AG04450 (cell line): Measurements from ENCODE around the gene SATB1. TPM values are rescaled to one million over a fixed set of nuclear protein-coding genes. Genes with fewer than 3 reads are reported as not detected.
"Not testable (repeated sequence)": the region's sequence is repeated elsewhere in the genome, so short reads cannot be mapped to it uniquely, and the experiment has no call there.

ENCODE experiments used
- CTCF ChIA-PET: fragments of 300-600, 350-600 bp; formaldehyde crosslinking; extraction: SDS; loops from one replicate; lab custom pipeline; 2022; ENCODE audit warnings: antibody characterized with exemption, inconsistent platforms; lab: Charles Lee
- POLR2A ChIA-PET: fragments of 350-600 bp; formaldehyde crosslinking; extraction: SDS; loops from one replicate; lab custom pipeline; 2021; ENCODE audit warnings: antibody characterized with exemption, inconsistent platforms; lab: Yijun Ruan, JAX
- DNase-seq: peaks from one replicate; pipeline ENCODE4 v3.0.0-alpha.2; 2011; ENCODE audit warnings: low read depth, low spot score
- H3K27ac ChIP-seq: one replicate; pipeline ENCODE4 v1.5.1; 2012; ENCODE audit warnings: low read depth, low read length, control low read depth
- H3K27me3 ChIP-seq: one replicate; pipeline ENCODE4 v1.6.0; 2012; ENCODE audit warnings: low read length; ENCODE audit not compliant: control insufficient read depth, insufficient read depth
- H3K4me3 ChIP-seq: 2 replicates; pipeline ENCODE4 v1.5.1; 2011; ENCODE audit warnings: mild to moderate bottlenecking, low read depth, low read length, control low read depth
- H3K9me3 ChIP-seq: 2 replicates; pipeline ENCODE4 v1.5.1; 2012; ENCODE audit warnings: low read length; ENCODE audit not compliant: control insufficient read depth, insufficient read depth
- polyA plus RNA-seq: library from polyadenylated mRNA; depleted of rRNA; stranded (reverse); fragments of >200 nt; gene quantifications from 2 replicates; pipeline ENCODE4 v1.2.3, GENCODE V29; 2011
- TF ChIP-seq, protein P1 (sequence below): IDR thresholded peaks from 2 replicates; pipeline ENCODE4 v1.5.1; 2011; ENCODE audit warnings: low read depth, low read length, control low read depth, inconsistent platforms

The SATB1 gene
- polyA plus RNA-seq, 1 experiment: 12.3 TPM

GRCh38 chr3:18343809-18344208, 81.3 kb downstream of the SATB1 start:
- no peak overlapping the region for H3K4me3 ChIP-seq
- ChIA-PET CTCF (no interaction called here), POLR2A (no interaction called here)
- H3K27me3 ChIP-seq: no peaks in the 10 kb centered on the region
- no peaks in the 10 kb centered on the region for H3K9me3 ChIP-seq
- DNase-seq: no peak
- no peak overlapping the region for H3K27ac ChIP-seq
- TF ChIP-seq, protein P1, sequence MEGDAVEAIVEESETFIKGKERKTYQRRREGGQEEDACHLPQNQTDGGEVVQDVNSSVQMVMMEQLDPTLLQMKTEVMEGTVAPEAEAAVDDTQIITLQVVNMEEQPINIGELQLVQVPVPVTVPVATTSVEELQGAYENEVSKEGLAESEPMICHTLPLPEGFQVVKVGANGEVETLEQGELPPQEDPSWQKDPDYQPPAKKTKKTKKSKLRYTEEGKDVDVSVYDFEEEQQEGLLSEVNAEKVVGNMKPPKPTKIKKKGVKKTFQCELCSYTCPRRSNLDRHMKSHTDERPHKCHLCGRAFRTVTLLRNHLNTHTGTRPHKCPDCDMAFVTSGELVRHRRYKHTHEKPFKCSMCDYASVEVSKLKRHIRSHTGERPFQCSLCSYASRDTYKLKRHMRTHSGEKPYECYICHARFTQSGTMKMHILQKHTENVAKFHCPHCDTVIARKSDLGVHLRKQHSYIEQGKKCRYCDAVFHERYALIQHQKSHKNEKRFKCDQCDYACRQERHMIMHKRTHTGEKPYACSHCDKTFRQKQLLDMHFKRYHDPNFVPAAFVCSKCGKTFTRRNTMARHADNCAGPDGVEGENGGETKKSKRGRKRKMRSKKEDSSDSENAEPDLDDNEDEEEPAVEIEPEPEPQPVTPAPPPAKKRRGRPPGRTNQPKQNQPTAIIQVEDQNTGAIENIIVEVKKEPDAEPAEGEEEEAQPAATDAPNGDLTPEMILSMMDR: no peak

GRCh38 chr3:18338827-18339514, 86.2 kb downstream of the SATB1 start:
- Histone ChIP-seq H3K4me3 (no peak overlapping the region), H3K27ac (no peak overlapping the region), H3K27me3 (no peaks in the 10 kb centered on the region), H3K9me3 (no peaks in the 10 kb centered on the region)
- no peak for DNase-seq
- TF ChIP-seq, protein P1: no peak
- ChIA-PET CTCF (no interaction called here), POLR2A (no interaction called here)

GRCh38 chr3:18337231-18337630, 87.9 kb downstream of the SATB1 start:
- Histone ChIP-seq H3K27ac (no peak overlapping the region), H3K4me3 (no peak overlapping the region), H3K9me3 (no peaks in the 10 kb centered on the region), H3K27me3 (no peaks in the 10 kb centered on the region)
- ChIA-PET POLR2A (no interaction called here), CTCF (no interaction called here)
- DNase-seq: no peak
- TF ChIP-seq, protein P1: no peak

GRCh38 chr3:18334837-18335601, 90.1 kb downstream of the SATB1 start:
- Histone ChIP-seq H3K27me3 (no peaks in the 10 kb centered on the region), H3K4me3 (no peak overlapping the region), H3K27ac (no peak overlapping the region), H3K9me3 (no peaks in the 10 kb centered on the region)
- ChIA-PET CTCF (no interaction called here), POLR2A (no interaction called here)
- no peak for DNase-seq
- TF ChIP-seq, protein P1: no peak

- H3K4me3 ChIP-seq, CTCF ChIA-PET, POLR2A ChIA-PET, H3K27me3 ChIP-seq, H3K27ac ChIP-seq, H3K9me3 ChIP-seq, DNase-seq: not testable (repeated sequence)
These were observed 94.2 kb downstream of the SATB1 start for GRCh38 chr3:18330772-18331441.
